A549 (cell line): ENCODE results near the gene MTHFD2L. TPM values are rescaled to one million over a fixed set of nuclear protein-coding genes. Genes with fewer than 3 reads are reported as not detected.

Experiments
- ATAC-seq, 2 experiments: fragments of 200-7000 bp in 1 of 2; fragments of >200 bp in 1 of 2; cut with Nextera tagmentation in 1 of 2; cut with Tn5 transposase in 1 of 2; 3 replicates each; pipeline versions ENCODE4 v1.8.0 to v1.9.1; 2018 to 2020; ENCODE audit warnings: mild to moderate bottlenecking in 1 of 2, moderate library complexity in 1 of 2
- CTCF ChIA-PET: fragments of 300-600 bp; sonication (Branson Sonifier 250); formaldehyde crosslinking; extraction: SDS; loops from one replicate; lab custom pipeline; 2021; ENCODE audit warnings: antibody characterized with exemption, inconsistent platforms; lab: Yijun Ruan, JAX
- POLR2A ChIA-PET: fragments of 350-600 bp; formaldehyde crosslinking; extraction: SDS; loops from one replicate; lab custom pipeline; 2021; ENCODE audit warnings: antibody characterized with exemption, inconsistent platforms; lab: Yijun Ruan, JAX
- DNase-seq, 2 experiments: peaks; one replicate each; pipeline versions ENCODE4 v3.0.0 to v3.0.0-alpha.2; 2011 to 2016; ENCODE audit warnings: low read depth in 1 of 2, low spot score in 1 of 2
- FAIRE-seq: peaks from 2 replicates; lab custom pipeline; 2011; peaks lifted over from hg19 to GRCh38; lab: Jason Lieb, UNC
- H3K27ac ChIP-seq, 2 experiments: fragments of >200 bp; sonication (Bioruptor Twin); formaldehyde crosslinking; 3 replicates each; pipeline ENCODE4 v1.5.1; 2016 to 2017
- H3K4me1 ChIP-seq: fragments of >200 bp; sonication (Bioruptor Twin); formaldehyde crosslinking; 3 replicates; pipeline ENCODE4 v1.6.1; 2016
- H3K4me2 ChIP-seq: fragments of >200 bp; sonication (Bioruptor Twin); formaldehyde crosslinking; 3 replicates; pipeline ENCODE4 v1.6.1; 2016
- H3K4me3 ChIP-seq: fragments of >200 bp; sonication (Bioruptor Twin); formaldehyde crosslinking; 3 replicates; pipeline ENCODE4 v1.5.1; 2016
- H3K9me3 ChIP-seq: fragments of >200 bp; sonication (Bioruptor Twin); formaldehyde crosslinking; 3 replicates; pipeline ENCODE4 v1.6.1; 2016
- EHF ChIP-seq: fragments of 250-450 bp; sonication (Bioruptor Pico); IDR thresholded peaks from 2 replicates; pipeline ENCODE4 v1.5.0; 2020; ENCODE audit warnings: mild to moderate bottlenecking
- ESRRA ChIP-seq: fragments of 150-350 bp; IDR thresholded peaks from 2 replicates; pipeline ENCODE4 v1.6.1; 2014; ENCODE audit warnings: mild to moderate bottlenecking, low read length, borderline replicate concordance
- FOSL2 ChIP-seq, 2 experiments: fragments of 450-650 bp in 1 of 2; fragments of >200 bp in 1 of 2; sonication (Bioruptor Twin) in 1 of 2; formaldehyde crosslinking; IDR thresholded peaks; 2 replicates each; pipeline versions ENCODE4 v1.5.0 to v1.6.1; 2016 to 2020; ENCODE audit warnings: mild to moderate bottlenecking in 1 of 2, moderate library complexity in 1 of 2
- HEYL ChIP-seq: fragments of 250-450 bp; sonication (Bioruptor Pico); IDR thresholded peaks from 2 replicates; pipeline ENCODE4 v1.8.0; 2021; ENCODE audit warnings: mild to moderate bottlenecking, moderate library complexity
- MAZ ChIP-seq: fragments of 150-350 bp; IDR thresholded peaks from 2 replicates; pipeline ENCODE4 v1.6.1; 2014; ENCODE audit warnings: antibody characterized with exemption, low read depth, low read length, borderline replicate concordance
- MYC ChIP-seq: IDR thresholded peaks from 2 replicates; pipeline ENCODE4 v1.6.1; 2012; ENCODE audit warnings: mild to moderate bottlenecking, inconsistent platforms, low read length, improper control_type of control experiment, borderline replicate concordance
- NPAS2 ChIP-seq: fragments of 250-450 bp; sonication (Bioruptor Pico); IDR thresholded peaks from 2 replicates; pipeline ENCODE4 v1.8.0; 2022; ENCODE audit warnings: mild to moderate bottlenecking, moderate library complexity, borderline replicate concordance
- POLR2A ChIP-seq: IDR thresholded peaks from 2 replicates; pipeline ENCODE4 v1.6.1; 2012; ENCODE audit warnings: mild to moderate bottlenecking, low read length
- RAD21 ChIP-seq, 2 experiments: fragments of >200 bp in 1 of 2; sonication (Bioruptor Twin) in 1 of 2; formaldehyde crosslinking in 1 of 2; IDR thresholded peaks in 1 of 2; conservative IDR thresholded peaks in 1 of 2; 2 replicates in 1 of 2; 3 replicates in 1 of 2; pipeline ENCODE4 v1.6.1; 2012 to 2018; ENCODE audit warnings: inconsistent platforms in 1 of 2
- RCOR1 ChIP-seq: fragments of 150-350 bp; IDR thresholded peaks from 2 replicates; pipeline ENCODE4 v1.6.1; 2014; ENCODE audit warnings: antibody characterized with exemption, low read length, low read depth
- SMC3 ChIP-seq: fragments of >200 bp; sonication (Bioruptor Twin); formaldehyde crosslinking; IDR thresholded peaks from 3 replicates; pipeline ENCODE4 v1.6.1; 2018; ENCODE audit warnings: inconsistent platforms
- SREBF2 ChIP-seq: fragments of 450-650 bp; IDR thresholded peaks from 2 replicates; pipeline ENCODE4 v1.6.1; 2014; ENCODE audit warnings: mild to moderate bottlenecking, moderate library complexity
- ZNF302 ChIP-seq: fragments of 250-450 bp; sonication (Bioruptor Pico); IDR thresholded peaks from 2 replicates; pipeline ENCODE4 v1.9.0; 2021; ENCODE audit warnings: inconsistent platforms, mild to moderate bottlenecking, moderate library complexity
- ZSCAN20 ChIP-seq: fragments of 250-450 bp; sonication (Bioruptor Pico); IDR thresholded peaks from 2 replicates; pipeline ENCODE4 v1.8.0; 2022; ENCODE audit warnings: mild to moderate bottlenecking, moderate library complexity
- WGBS: methylation state at CpG from one replicate; pipeline ENCODE4 v1.1.6; 2017; ENCODE audit errors: missing lambda C conversion rate; 5-methylcytosine and 5-hydroxymethylcytosine counted together
- polyA plus RNA-seq, 4 experiments: library from polyadenylated mRNA; depleted of rRNA in 3 of 4; stranded (reverse); fragments of >200 nt; fragmentation: RNase III in 1 of 4; extraction: RNeasy Plus Mini Kit Qiagen cat#74134 plus additional on column Dnase treatment in 1 of 4; gene quantifications; 2 replicates in 3 of 4; 3 replicates in 1 of 4; pipeline ENCODE4 v1.2.3, GENCODE V29; 2011 to 2017
- TF ChIP-seq, protein P1 (sequence below): fragments of 200-600 bp; sonication (generic); IDR thresholded peaks from 2 replicates; pipeline ENCODE4 v1.6.1; 2016; ENCODE audit warnings: antibody characterized with exemption, mild to moderate bottlenecking, moderate library complexity
- TF ChIP-seq, protein P2 (sequence below): fragments of 250-450 bp; sonication (Bioruptor Pico); IDR thresholded peaks from 2 replicates; pipeline ENCODE4 v1.5.0; 2021; ENCODE audit warnings: mild to moderate bottlenecking, moderate library complexity, borderline replicate concordance
- TF ChIP-seq, protein P3 (sequence below): fragments of >200 bp; sonication (Bioruptor Twin); formaldehyde crosslinking; IDR thresholded peaks from 3 replicates; pipeline ENCODE4 v1.5.1; 2016
- TF ChIP-seq, protein P4 (sequence below): fragments of 150-350 bp; IDR thresholded peaks from 2 replicates; pipeline ENCODE4 v1.6.1; 2014; ENCODE audit warnings: low read depth, mild to moderate bottlenecking, low read length

Gene MTHFD2L
- polyA plus RNA-seq, 2 of the 4 experiments (the other 2 are of a cell fraction), result 8.5 to 19.3 TPM

DNA sequence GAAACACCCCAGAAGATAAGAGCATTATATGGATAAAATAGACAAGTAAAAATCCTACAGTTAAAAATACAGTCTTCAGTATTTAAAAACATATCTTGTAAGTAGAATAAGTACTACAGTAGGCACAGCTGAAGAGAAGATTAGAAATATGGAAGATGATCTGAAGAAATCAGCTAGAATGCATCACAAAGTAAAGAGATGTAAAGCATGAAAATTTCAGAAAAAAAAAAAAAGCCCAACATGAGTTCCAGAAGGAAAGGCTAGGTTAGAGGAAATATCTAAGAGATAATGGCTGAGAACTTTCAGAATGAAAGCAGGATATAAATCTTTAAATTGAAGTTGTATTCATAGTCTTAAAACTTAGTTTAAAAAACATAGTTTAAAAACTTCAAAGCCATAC, 171.4 kb downstream of the MTHFD2L start:
- H3K4me1 ChIP-seq, result 0 out of 3 replicates have a peak, but pooled peaks cover 5% of the 10 kb centered on the region
- no peak overlapping the region for H3K4me2 ChIP-seq
- TF ChIP-seq RAD21 (conservative IDR thresholded peaks at IDR 0.05 in 1 of 2, IDR thresholded peaks at IDR 0.05 in 1 of 2), result no peak
- TF ChIP-seq ZNF302 (CRISPR knock-in tag), result no peak
- TF ChIP-seq, protein P1, sequence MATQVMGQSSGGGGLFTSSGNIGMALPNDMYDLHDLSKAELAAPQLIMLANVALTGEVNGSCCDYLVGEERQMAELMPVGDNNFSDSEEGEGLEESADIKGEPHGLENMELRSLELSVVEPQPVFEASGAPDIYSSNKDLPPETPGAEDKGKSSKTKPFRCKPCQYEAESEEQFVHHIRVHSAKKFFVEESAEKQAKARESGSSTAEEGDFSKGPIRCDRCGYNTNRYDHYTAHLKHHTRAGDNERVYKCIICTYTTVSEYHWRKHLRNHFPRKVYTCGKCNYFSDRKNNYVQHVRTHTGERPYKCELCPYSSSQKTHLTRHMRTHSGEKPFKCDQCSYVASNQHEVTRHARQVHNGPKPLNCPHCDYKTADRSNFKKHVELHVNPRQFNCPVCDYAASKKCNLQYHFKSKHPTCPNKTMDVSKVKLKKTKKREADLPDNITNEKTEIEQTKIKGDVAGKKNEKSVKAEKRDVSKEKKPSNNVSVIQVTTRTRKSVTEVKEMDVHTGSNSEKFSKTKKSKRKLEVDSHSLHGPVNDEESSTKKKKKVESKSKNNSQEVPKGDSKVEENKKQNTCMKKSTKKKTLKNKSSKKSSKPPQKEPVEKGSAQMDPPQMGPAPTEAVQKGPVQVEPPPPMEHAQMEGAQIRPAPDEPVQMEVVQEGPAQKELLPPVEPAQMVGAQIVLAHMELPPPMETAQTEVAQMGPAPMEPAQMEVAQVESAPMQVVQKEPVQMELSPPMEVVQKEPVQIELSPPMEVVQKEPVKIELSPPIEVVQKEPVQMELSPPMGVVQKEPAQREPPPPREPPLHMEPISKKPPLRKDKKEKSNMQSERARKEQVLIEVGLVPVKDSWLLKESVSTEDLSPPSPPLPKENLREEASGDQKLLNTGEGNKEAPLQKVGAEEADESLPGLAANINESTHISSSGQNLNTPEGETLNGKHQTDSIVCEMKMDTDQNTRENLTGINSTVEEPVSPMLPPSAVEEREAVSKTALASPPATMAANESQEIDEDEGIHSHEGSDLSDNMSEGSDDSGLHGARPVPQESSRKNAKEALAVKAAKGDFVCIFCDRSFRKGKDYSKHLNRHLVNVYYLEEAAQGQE, result no peak
- no peak for TF ChIP-seq SREBF2
- TF ChIP-seq SMC3, result no peak
- TF ChIP-seq, protein P2, sequence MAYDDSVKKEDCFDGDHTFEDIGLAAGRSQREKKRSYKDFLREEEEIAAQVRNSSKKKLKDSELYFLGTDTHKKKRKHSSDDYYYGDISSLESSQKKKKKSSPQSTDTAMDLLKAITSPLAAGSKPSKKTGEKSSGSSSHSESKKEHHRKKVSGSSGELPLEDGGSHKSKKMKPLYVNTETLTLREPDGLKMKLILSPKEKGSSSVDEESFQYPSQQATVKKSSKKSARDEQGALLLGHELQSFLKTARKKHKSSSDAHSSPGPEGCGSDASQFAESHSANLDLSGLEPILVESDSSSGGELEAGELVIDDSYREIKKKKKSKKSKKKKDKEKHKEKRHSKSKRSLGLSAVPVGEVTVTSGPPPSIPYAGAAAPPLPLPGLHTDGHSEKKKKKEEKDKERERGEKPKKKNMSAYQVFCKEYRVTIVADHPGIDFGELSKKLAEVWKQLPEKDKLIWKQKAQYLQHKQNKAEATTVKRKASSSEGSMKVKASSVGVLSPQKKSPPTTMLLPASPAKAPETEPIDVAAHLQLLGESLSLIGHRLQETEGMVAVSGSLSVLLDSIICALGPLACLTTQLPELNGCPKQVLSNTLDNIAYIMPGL, result no peak
- TF ChIP-seq HEYL, result no peak
- TF ChIP-seq EHF (CRISPR knock-in tag), result no peak
- TF ChIP-seq ZSCAN20 (CRISPR knock-in tag), result no peak
- TF ChIP-seq MYC, result no peak
- TF ChIP-seq, protein P3, sequence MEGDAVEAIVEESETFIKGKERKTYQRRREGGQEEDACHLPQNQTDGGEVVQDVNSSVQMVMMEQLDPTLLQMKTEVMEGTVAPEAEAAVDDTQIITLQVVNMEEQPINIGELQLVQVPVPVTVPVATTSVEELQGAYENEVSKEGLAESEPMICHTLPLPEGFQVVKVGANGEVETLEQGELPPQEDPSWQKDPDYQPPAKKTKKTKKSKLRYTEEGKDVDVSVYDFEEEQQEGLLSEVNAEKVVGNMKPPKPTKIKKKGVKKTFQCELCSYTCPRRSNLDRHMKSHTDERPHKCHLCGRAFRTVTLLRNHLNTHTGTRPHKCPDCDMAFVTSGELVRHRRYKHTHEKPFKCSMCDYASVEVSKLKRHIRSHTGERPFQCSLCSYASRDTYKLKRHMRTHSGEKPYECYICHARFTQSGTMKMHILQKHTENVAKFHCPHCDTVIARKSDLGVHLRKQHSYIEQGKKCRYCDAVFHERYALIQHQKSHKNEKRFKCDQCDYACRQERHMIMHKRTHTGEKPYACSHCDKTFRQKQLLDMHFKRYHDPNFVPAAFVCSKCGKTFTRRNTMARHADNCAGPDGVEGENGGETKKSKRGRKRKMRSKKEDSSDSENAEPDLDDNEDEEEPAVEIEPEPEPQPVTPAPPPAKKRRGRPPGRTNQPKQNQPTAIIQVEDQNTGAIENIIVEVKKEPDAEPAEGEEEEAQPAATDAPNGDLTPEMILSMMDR, result no peak
- TF ChIP-seq, protein P4, sequence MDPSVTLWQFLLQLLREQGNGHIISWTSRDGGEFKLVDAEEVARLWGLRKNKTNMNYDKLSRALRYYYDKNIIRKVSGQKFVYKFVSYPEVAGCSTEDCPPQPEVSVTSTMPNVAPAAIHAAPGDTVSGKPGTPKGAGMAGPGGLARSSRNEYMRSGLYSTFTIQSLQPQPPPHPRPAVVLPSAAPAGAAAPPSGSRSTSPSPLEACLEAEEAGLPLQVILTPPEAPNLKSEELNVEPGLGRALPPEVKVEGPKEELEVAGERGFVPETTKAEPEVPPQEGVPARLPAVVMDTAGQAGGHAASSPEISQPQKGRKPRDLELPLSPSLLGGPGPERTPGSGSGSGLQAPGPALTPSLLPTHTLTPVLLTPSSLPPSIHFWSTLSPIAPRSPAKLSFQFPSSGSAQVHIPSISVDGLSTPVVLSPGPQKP, result no peak
- TF ChIP-seq RCOR1, result no peak
- TF ChIP-seq NPAS2 (CRISPR knock-in tag), result no peak
- no peaks in the 10 kb centered on the region for H3K9me3 ChIP-seq
- ATAC-seq, result no peak
- CTCF ChIA-PET, result interaction anchor here (2.8 kb wide), 1 partner anchor 9 kb away, joined by 13 read pairs; no protein-coding TSS in a partner anchor
- no peak for FAIRE-seq
- POLR2A ChIA-PET, result no interaction called here
- H3K4me3 ChIP-seq, result no peak overlapping the region
- H3K27ac ChIP-seq, result no peak overlapping the region
- DNase-seq, result no peak

DNA sequence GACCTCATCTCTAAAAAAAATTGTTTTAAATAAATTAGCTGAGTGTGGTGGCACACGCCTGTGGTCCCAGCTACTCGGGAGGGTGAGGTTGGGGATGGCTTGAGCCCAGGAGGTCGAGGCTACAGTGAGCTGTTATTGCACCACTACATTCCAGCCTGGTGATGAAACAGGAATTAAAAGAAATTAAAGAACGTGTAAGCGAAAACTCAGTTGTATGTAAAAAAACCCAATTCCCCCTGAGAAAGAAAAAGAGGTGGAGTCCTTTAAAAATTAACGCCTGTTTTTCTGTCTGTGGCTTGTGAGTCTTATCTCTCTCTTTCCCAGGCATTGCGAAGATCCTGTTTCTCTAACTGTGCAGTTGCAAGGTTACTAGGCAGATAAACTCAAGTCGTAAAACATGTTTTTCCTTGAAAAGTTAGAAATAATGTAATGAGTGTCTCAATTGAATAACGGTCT, 172.4 kb downstream of the MTHFD2L start:
- Histone ChIP-seq H3K9me3 (no peaks in the 10 kb centered on the region), H3K4me1 (no peaks in the 10 kb centered on the region), H3K27ac (no peak overlapping the region), H3K4me2 (no peak overlapping the region)
- CTCF ChIA-PET, result interaction anchor here (2.8 kb wide), 1 partner anchor 10 kb away, joined by 13 read pairs; no protein-coding TSS in a partner anchor
- no peak for FAIRE-seq
- DNase-seq, result no peak
- 81% methylated on average over 9 of the region's 9 CpGs for WGBS
- no peak for ATAC-seq
- POLR2A ChIA-PET, result no interaction called here
- TF ChIP-seq, protein P3, result no peak
- no peak for TF ChIP-seq POLR2A
- no peak for TF ChIP-seq FOSL2 (IDR thresholded peaks at IDR 0.05)
- no peak for TF ChIP-seq FOSL2 (CRISPR knock-in tag; IDR thresholded peaks at IDR 0.05)
- TF ChIP-seq ESRRA, result no peak
- TF ChIP-seq, protein P2, result no peak
- TF ChIP-seq MAZ, result no peak
- TF ChIP-seq, all 56 proteins: peak for 0
- no peak overlapping the region for H3K4me3 ChIP-seq
